Astrocyte (in vitro differentiated cells and primary cell): Measurements from ENCODE around the gene SUPT3H. TPM values are rescaled to one million over a fixed set of nuclear protein-coding genes. Genes with fewer than 3 reads are reported as not detected.

Source experiments
- DNase-seq: peaks from one replicate; pipeline ENCODE4 v3.0.0-alpha.2; 2010; ENCODE audit warnings: low read depth
- FAIRE-seq: peaks from 2 replicates; lab custom pipeline; 2011; peaks lifted over from hg19 to GRCh38; lab: Jason Lieb, UNC
- H2AFZ ChIP-seq: 2 replicates; pipeline ENCODE4 v1.6.0; 2012; ENCODE audit warnings: low read depth, low read length, inconsistent platforms
- H3K27ac ChIP-seq: 2 replicates; pipeline ENCODE4 v1.5.1; 2011; ENCODE audit warnings: low read depth, low read length, inconsistent platforms
- H3K27me3 ChIP-seq: 2 replicates; pipeline ENCODE4 v1.6.0; 2011; ENCODE audit warnings: low read length, inconsistent platforms; ENCODE audit not compliant: insufficient read depth
- H3K36me3 ChIP-seq: 2 replicates; pipeline ENCODE4 v1.5.1; 2011; ENCODE audit warnings: low read length, inconsistent platforms; ENCODE audit not compliant: insufficient read depth
- H3K4me1 ChIP-seq: 2 replicates; pipeline ENCODE4 v1.5.1; 2011; ENCODE audit warnings: low read length, inconsistent platforms; ENCODE audit not compliant: insufficient read depth
- H3K4me2 ChIP-seq: 2 replicates; pipeline ENCODE4 v1.6.0; 2012; ENCODE audit warnings: low read length, inconsistent platforms
- H3K4me3 ChIP-seq: 2 replicates; pipeline ENCODE4 v1.5.1; 2011; ENCODE audit warnings: low read depth, mild to moderate bottlenecking, low read length, inconsistent platforms; ENCODE audit not compliant: insufficient read depth
- H3K79me2 ChIP-seq: 2 replicates; pipeline ENCODE4 v1.6.0; 2012; ENCODE audit warnings: mild to moderate bottlenecking, low read length, inconsistent platforms; ENCODE audit not compliant: insufficient read depth
- H3K9ac ChIP-seq: 2 replicates; pipeline ENCODE4 v1.6.0; 2012; ENCODE audit warnings: mild to moderate bottlenecking, low read length, inconsistent platforms
- H3K9me3 ChIP-seq: 2 replicates; pipeline ENCODE4 v1.5.1; 2012; ENCODE audit warnings: low read depth, mild to moderate bottlenecking, low read length, inconsistent platforms; ENCODE audit not compliant: insufficient read depth
- H4K20me1 ChIP-seq: 2 replicates; pipeline ENCODE4 v1.6.0; 2012; ENCODE audit warnings: low read length, inconsistent platforms; ENCODE audit not compliant: insufficient read depth
- H3K27ac Mint-ChIP-seq: one replicate; pipeline ENCODE4 v1.8.0; 2021; ENCODE audit warnings: mild to moderate bottlenecking, mixed read lengths; ENCODE audit not compliant: unreplicated experiment
- H3K27me3 Mint-ChIP-seq: one replicate; pipeline ENCODE4 v1.8.0; 2021; ENCODE audit warnings: low read depth, mixed read lengths; ENCODE audit not compliant: unreplicated experiment
- H3K36me3 Mint-ChIP-seq: one replicate; pipeline ENCODE4 v1.8.0; 2021; ENCODE audit warnings: low read depth, mixed read lengths; ENCODE audit not compliant: unreplicated experiment
- H3K4me1 Mint-ChIP-seq: one replicate; pipeline ENCODE4 v1.8.0; 2021; ENCODE audit warnings: low read depth, mixed read lengths; ENCODE audit not compliant: unreplicated experiment
- H3K4me3 Mint-ChIP-seq: one replicate; pipeline ENCODE4 v1.8.0; 2021; ENCODE audit warnings: mild to moderate bottlenecking, moderate library complexity, mixed read lengths; ENCODE audit not compliant: unreplicated experiment
- H3K9me3 Mint-ChIP-seq: one replicate; pipeline ENCODE4 v1.8.0; 2021; ENCODE audit warnings: mild to moderate bottlenecking, mixed read lengths; ENCODE audit not compliant: unreplicated experiment
- EZH2 ChIP-seq: IDR thresholded peaks from 2 replicates; pipeline ENCODE4 v1.6.1; 2012; ENCODE audit warnings: mild to moderate bottlenecking, low read length, inconsistent platforms; ENCODE audit not compliant: insufficient read depth
- total RNA-seq: library from RNA; stranded (reverse); gene quantifications from 2 replicates; pipeline ENCODE4 v1.2.1, GENCODE V29; 2021
- TF ChIP-seq, protein P1 (sequence below): IDR thresholded peaks from 2 replicates; pipeline ENCODE4 v1.5.1; 2011; ENCODE audit warnings: low read depth, mild to moderate bottlenecking, inconsistent platforms, low read length, moderate library complexity; ENCODE audit not compliant: insufficient read depth

Gene SUPT3H
- total RNA-seq, 1 donor from 2014 or later: 12.4 TPM

DNA sequence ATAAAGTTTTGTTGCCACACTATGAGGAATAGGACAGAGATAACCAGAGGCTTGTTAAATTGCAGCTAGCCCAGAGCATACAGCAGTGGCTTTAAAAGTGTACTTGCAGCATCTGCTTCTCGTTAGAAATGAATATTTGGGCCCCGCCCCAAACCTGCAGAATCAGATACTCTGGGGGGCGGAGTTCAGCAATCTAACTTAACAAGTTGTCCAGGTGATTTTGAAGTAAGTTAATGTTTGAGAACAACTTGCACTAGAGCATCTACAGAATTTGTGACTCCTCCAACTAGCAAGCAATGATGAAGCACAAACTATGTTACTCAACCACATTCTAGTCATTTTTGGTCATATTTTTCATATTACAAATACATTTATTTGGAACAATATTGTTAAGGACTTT, 10.6 kb upstream of the SUPT3H start:
- no peak overlapping the region for H3K4me3 Mint-ChIP-seq
- DNase-seq (peak; percentile 26), FAIRE-seq (no peak)
- no peaks in the 10 kb centered on the region for H3K9me3 ChIP-seq
- H3K36me3 ChIP-seq: no peaks in the 10 kb centered on the region
- no peak overlapping the region for H3K27ac Mint-ChIP-seq
- no peaks in the 10 kb centered on the region for H3K36me3 Mint-ChIP-seq
- H3K27me3 ChIP-seq: no peaks in the 10 kb centered on the region
- H3K79me2 ChIP-seq: no peaks in the 10 kb centered on the region
- H3K9me3 Mint-ChIP-seq: peaks cover 4% of the 10 kb centered on the region
- H3K9ac ChIP-seq: no peak overlapping the region
- TF ChIP-seq, protein P1, sequence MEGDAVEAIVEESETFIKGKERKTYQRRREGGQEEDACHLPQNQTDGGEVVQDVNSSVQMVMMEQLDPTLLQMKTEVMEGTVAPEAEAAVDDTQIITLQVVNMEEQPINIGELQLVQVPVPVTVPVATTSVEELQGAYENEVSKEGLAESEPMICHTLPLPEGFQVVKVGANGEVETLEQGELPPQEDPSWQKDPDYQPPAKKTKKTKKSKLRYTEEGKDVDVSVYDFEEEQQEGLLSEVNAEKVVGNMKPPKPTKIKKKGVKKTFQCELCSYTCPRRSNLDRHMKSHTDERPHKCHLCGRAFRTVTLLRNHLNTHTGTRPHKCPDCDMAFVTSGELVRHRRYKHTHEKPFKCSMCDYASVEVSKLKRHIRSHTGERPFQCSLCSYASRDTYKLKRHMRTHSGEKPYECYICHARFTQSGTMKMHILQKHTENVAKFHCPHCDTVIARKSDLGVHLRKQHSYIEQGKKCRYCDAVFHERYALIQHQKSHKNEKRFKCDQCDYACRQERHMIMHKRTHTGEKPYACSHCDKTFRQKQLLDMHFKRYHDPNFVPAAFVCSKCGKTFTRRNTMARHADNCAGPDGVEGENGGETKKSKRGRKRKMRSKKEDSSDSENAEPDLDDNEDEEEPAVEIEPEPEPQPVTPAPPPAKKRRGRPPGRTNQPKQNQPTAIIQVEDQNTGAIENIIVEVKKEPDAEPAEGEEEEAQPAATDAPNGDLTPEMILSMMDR: no peak
- no peak for TF ChIP-seq EZH2
- H3K27me3 Mint-ChIP-seq: no peaks in the 10 kb centered on the region
- peaks cover 24% of the 10 kb centered on the region for H3K4me1 Mint-ChIP-seq
- H3K4me2 ChIP-seq: no peak overlapping the region
- peaks cover 13% of the 10 kb centered on the region for H3K4me1 ChIP-seq
- no peak overlapping the region for H3K4me3 ChIP-seq
- no peak overlapping the region for H2AFZ ChIP-seq
- H3K27ac ChIP-seq: no peak overlapping the region
- no peaks in the 10 kb centered on the region for H4K20me1 ChIP-seq

DNA sequence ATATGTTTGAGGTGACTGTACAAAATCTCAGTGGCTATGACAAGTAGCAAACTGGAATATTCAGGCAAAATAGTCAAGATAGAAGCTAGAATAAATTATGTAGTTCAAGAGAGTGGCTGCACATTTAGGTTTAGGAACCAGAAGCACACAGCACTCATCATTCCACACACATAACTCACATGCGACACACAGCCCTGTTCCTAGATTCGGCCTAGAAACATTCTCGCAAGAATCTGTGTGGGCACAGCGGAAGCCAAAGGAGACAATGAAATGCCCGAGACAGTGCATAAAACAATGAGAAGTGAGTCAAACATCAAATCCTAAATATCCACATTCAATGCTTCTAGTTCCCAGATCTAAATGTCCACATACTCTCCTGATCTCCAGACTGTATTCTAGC, 9.5 kb upstream of the SUPT3H start:
- Histone ChIP-seq H2AFZ (peak overlapping the region; percentile 18), H3K4me2 (peak overlapping the region; percentile 13), H3K27me3 (no peaks in the 10 kb centered on the region), H3K9ac (no peak overlapping the region), H3K4me3 (no peak overlapping the region), H4K20me1 (no peaks in the 10 kb centered on the region), H3K4me1 (peaks cover 13% of the 10 kb centered on the region), H3K9me3 (no peaks in the 10 kb centered on the region), H3K79me2 (no peaks in the 10 kb centered on the region), H3K36me3 (no peaks in the 10 kb centered on the region), H3K27ac (no peak overlapping the region)
- no peak for TF ChIP-seq EZH2
- TF ChIP-seq, protein P1: no peak
- H3K4me1 Mint-ChIP-seq: peaks cover 24% of the 10 kb centered on the region
- DNase-seq (peak; percentile 72), FAIRE-seq (no peak)
- no peaks in the 10 kb centered on the region for H3K27me3 Mint-ChIP-seq
- H3K27ac Mint-ChIP-seq: peak overlapping the region; percentile 6
- no peaks in the 10 kb centered on the region for H3K36me3 Mint-ChIP-seq
- no peaks in the 10 kb centered on the region for H3K9me3 Mint-ChIP-seq
- H3K4me3 Mint-ChIP-seq: no peak overlapping the region

DNA sequence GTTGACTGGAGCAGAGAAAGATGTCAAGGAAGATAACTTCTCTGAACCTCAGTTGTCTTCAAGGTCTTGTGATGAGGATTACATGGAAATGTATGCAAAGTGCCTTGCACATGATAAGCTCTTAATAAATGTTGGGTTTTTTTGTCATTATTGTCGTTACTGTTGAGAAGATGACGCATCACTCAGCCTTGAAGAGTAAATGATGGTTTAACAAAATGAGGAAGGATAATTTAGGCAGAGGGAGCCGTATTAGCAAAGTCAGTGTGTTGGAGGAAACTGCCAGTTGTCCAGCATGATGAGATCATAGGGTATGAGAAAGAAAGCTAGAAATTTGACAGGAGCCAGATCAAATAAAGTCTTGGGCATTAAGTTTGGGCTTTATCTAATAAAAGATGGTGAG, 8.8 kb upstream of the SUPT3H start:
- TF ChIP-seq, protein P1: no peak
- TF ChIP-seq EZH2: no peak

More for the DNA sequence above, 8.8 kb upstream of the SUPT3H start:
- Histone ChIP-seq H3K79me2 (no peaks in the 10 kb centered on the region), H3K27ac (no peak overlapping the region), H3K9me3 (no peaks in the 10 kb centered on the region), H4K20me1 (no peaks in the 10 kb centered on the region), H3K9ac (no peak overlapping the region), H2AFZ (no peak overlapping the region), H3K27me3 (no peaks in the 10 kb centered on the region), H3K36me3 (no peaks in the 10 kb centered on the region), H3K4me2 (no peak overlapping the region), H3K4me3 (no peak overlapping the region), H3K4me1 (peaks cover 13% of the 10 kb centered on the region)
- DNase-seq (no peak), FAIRE-seq (no peak)
- Mint-ChIP-seq H3K4me1 (peaks cover 24% of the 10 kb centered on the region), H3K27me3 (no peaks in the 10 kb centered on the region), H3K27ac (no peak overlapping the region), H3K36me3 (no peaks in the 10 kb centered on the region), H3K9me3 (no peaks in the 10 kb centered on the region), H3K4me3 (peak overlapping the region; percentile 21)
